GM12875 (cell line): ENCODE data around the gene PPP4R1.

Source experiments
- H3K4me3 ChIP-seq: one replicate; pipeline ENCODE4 v1.5.1; 2011; ENCODE audit warnings: low read depth, low read length, control low read depth
- TF ChIP-seq, protein P1 (sequence below): IDR thresholded peaks from 2 replicates; pipeline ENCODE4 v1.5.1; 2011; ENCODE audit warnings: low read depth, mild to moderate bottlenecking, control low read depth, inconsistent platforms, low read length, moderate library complexity, borderline replicate concordance; ENCODE audit not compliant: insufficient read depth

The PPP4R1 gene

DNA sequence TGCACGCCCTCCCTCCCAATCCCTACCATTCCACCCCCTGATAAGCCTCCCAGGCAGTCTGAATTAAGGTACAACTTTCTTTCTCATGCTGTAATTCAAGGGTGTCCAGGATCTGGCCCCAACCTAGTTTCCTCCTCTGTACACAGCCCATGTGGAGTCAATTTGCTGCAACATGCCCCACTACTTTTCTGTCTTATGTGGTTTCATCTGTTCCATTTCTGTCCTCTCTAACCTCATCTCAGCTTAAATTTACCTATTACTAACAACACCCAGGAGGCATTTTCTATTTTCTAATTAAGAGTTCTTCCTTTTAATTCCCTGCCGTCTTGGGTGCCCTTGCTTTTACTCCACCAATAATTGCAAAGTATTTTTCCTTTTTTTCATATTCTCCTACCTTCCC lies 10.0 kb downstream of the PPP4R1 start:
- TF ChIP-seq, protein P1, sequence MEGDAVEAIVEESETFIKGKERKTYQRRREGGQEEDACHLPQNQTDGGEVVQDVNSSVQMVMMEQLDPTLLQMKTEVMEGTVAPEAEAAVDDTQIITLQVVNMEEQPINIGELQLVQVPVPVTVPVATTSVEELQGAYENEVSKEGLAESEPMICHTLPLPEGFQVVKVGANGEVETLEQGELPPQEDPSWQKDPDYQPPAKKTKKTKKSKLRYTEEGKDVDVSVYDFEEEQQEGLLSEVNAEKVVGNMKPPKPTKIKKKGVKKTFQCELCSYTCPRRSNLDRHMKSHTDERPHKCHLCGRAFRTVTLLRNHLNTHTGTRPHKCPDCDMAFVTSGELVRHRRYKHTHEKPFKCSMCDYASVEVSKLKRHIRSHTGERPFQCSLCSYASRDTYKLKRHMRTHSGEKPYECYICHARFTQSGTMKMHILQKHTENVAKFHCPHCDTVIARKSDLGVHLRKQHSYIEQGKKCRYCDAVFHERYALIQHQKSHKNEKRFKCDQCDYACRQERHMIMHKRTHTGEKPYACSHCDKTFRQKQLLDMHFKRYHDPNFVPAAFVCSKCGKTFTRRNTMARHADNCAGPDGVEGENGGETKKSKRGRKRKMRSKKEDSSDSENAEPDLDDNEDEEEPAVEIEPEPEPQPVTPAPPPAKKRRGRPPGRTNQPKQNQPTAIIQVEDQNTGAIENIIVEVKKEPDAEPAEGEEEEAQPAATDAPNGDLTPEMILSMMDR = no peak
- no peak overlapping the region for H3K4me3 ChIP-seq

DNA sequence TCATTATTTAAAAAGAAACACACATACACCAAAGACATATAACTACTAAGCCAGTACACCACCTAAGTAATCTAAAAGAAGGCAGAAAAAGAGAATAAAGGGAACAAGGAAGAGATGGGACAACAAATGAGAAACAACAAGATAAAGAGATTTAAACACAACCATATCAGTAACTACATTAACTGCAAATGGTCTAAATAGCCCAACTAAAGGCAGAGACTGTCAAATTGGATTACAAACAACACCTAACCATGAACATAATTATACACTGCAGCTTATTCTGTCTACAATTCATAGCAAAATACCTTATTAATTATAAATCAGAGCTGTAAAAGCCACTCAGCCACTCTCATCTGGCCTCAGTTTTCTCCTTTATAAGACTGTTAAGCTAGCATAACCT lies 15.0 kb downstream of the PPP4R1 start:
- TF ChIP-seq, protein P1 = no peak
- no peak overlapping the region for H3K4me3 ChIP-seq

DNA sequence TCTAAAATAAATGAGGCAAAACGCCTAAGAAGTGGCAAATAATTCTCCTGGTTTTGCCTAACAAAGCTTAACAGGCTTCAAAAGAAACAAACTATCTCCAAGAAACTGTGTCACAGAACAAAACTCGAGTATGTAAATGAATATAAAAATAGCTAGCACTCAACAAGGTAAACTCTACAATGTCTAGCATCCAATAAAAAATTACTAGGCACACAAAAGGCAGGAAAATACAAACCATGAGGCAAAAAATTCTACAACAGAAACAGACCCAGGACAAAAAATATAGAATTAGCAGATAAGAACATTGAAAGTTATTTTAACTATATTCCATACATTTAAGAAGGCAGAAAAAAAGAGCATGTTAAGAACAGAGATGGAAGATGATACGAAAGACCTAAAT lies 16.8 kb downstream of the PPP4R1 start:
- no peak overlapping the region for H3K4me3 ChIP-seq

DNA sequence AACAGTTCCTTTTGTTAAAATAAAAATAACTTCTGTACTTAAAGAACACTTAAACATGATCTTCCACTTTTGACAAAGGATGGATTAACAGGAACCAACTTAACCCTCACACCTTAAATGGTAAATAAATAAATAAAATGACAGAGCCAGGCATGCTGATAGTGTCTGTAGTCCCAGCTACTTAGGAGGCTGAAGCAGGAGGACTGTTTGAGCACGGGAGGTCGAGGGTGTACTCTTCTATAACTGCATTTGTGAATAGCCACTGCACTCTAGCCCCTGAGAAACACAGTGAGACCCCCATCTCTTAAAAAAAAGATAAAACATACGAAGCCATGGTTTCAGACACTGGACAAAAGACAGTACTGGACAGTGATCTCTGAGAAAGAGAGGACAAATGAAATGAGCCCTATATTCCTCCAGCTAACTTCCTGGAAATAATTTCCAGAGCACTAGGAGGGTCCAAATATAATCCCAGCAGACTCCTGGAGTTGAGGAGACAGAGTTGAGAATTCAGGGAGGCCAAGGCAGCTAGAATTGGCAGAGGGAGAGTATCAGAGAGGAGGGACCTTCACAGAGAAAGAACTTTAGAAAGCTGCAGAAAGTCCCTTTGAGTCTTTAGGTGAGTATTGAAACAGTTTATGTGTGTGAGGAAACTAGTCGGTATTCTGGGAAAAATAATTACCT lies 17.4 kb downstream of the PPP4R1 start:
- no peak overlapping the region for H3K4me3 ChIP-seq
- TF ChIP-seq, protein P1 = no peak

More for the DNA sequence above, 16.8 kb downstream of the PPP4R1 start:
- TF ChIP-seq, protein P1 = no peak

DNA sequence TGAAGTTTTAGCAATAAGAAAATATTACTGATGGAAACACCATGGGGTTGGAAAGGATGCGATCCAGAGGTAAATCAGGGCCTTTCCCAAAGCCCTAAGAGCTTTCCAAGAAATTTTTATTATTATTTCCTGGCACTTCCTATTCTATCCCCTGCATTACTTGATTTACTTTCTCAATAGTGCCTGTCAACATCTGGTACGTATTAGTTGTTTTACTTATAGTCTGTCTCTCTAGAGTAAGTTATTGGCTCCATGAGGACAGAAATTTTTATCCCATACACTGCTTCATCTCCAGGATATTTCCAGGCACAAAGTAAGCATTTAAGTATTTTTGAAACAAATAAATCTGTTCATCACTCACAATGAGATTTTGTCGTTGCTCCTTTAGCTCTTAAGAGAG lies 18.1 kb downstream of the PPP4R1 start:
- H3K4me3 ChIP-seq = no peak overlapping the region
- TF ChIP-seq, protein P1 = no peak

DNA sequence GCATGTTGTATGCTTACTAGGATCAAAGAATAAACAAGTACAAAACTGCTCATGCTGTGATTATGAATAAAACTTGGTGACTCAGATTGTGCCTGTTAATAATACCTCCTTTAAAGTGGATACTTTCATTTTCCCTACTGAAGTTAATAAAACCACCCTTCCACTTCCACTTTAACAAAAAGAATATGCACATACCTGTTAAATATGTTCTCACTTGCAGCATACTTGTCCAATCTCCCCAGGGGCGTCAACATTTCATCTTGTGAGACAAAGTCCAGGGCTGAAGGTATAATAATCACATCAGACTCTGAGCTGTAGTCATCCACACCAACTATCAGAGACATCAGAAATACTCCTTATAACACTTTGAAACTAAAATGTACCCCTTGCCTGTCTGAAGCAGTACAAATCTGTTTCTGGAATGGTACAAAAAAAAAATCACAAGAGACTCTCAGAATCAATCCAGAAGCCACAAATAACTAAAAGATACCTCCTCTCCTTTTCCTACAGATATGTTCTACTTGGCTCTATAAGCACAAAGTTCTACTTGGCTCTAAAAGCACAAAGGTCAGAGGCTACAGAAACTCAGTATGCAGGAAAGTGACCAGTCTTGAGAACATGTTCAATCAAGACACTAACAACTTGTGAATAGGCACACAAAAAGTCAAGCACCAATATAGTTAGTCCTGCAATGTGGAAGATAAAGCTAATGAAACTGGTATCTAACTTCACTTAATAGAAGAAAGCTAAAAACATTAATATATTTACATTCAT lies 19.3 kb downstream of the PPP4R1 start:
- TF ChIP-seq, protein P1 = no peak
- no peak overlapping the region for H3K4me3 ChIP-seq

DNA sequence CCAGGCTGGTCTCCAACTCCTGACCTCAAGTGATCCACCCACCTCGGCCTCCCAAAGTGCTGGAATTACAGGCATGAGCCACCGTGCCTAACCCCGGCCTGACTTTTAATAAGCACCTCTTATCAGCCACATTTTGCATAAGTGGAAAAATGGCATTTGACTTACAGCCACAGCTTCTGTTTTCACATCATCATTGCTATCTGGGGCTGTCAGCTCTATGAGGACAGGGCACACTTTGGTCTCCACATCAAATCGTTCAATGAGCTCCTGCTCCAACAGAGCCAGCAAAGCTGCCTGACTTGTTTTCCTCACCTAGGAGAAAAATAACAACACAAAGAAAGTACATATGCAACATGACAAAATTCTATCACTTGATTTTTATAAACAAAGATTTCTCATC lies 26.4 kb downstream of the PPP4R1 start:
- TF ChIP-seq, protein P1 = no peak

More for the DNA sequence above, 26.4 kb downstream of the PPP4R1 start:
- H3K4me3 ChIP-seq = no peak overlapping the region
